ENCODE data around the gene ZNF878. TPM values are rescaled to one million over a fixed set of nuclear protein-coding genes. Genes with fewer than 3 reads are reported as not detected.

ZNF878 gene
- total RNA-seq, 4 donors from 2014 or later = 0.32 TPM; not detected in 3

GRCh38 chr19:12015015-12015752, 37.6 kb downstream of the ZNF878 start:
- Histone ChIP-seq H3K36me3 (peaks cover 4 to 58% (median 21%) of the 10 kb centered on the region in 4 donors), H3K9me3 (peaks cover 71 to 86% of the 10 kb centered on the region in 2 donors), H3K4me1 (no peaks in the 10 kb centered on the region), H3K27ac (no peak overlapping the region), H3K27me3 (no peaks in the 10 kb centered on the region), H3K4me3 (no peak overlapping the region)
- DNase-seq = no peak
- intact Hi-C loops (cut with DNase I; ENCODE audit: low total_unique reads) = no loop called here
- WGBS, 2 donors (ENCODE audit: low coverage in 1 of 2) = 95% methylated on average over 7 to 9 of the region's 9 CpGs
- TF ChIP-seq POLR2A (IDR thresholded peaks at IDR 0.05) (no peak), EP300 (IDR thresholded peaks at IDR 0.05; ENCODE audit: low read depth) (no peak), CTCF (IDR thresholded peaks at IDR 0.05) (no peak), POLR2AphosphoS5 (IDR thresholded peaks at IDR 0.05) (no peak)
- in situ Hi-C loops (cut with MboI; ENCODE audit: low pct_ligation_motif_present in 1 of 4, low pct_unique_long_range_greater_than_20kb in 1 of 4, low sequenced_read_pairs in 3 of 4) = no loop called here

- Histone ChIP-seq H3K9me3 (no peaks in the 10 kb centered on the region), H3K4me1 (no peaks in the 10 kb centered on the region), H3K36me3 (peaks cover 0 to 20% (median 0%) of the 10 kb centered on the region in 4 donors), H3K4me3 (no peak overlapping the region), H3K27me3 (no peaks in the 10 kb centered on the region), H3K27ac (no peak overlapping the region)
- intact Hi-C loops (cut with DNase I; ENCODE audit: low total_unique reads) = no loop called here
- no peak for DNase-seq
- WGBS, 2 donors (ENCODE audit: low coverage in 1 of 2) = 70 to 72% methylated on average over 5 to 9 of the region's 9 CpGs
- in situ Hi-C loops (cut with MboI; ENCODE audit: low pct_ligation_motif_present in 1 of 4, low pct_unique_long_range_greater_than_20kb in 1 of 4, low sequenced_read_pairs in 3 of 4) = no loop called here
- TF ChIP-seq EP300 (IDR thresholded peaks at IDR 0.05; ENCODE audit: low read depth) = no peak
- no peak for TF ChIP-seq POLR2A (IDR thresholded peaks at IDR 0.05)
- no peak for TF ChIP-seq CTCF (IDR thresholded peaks at IDR 0.05)
These were observed 52.4 kb downstream of the ZNF878 start for GRCh38 chr19:12000152-12000981.

GRCh38 chr19:11995174-11995573, 57.6 kb downstream of the ZNF878 start:
- Histone ChIP-seq H3K9me3 (no peaks in the 10 kb centered on the region), H3K4me3 (no peak overlapping the region), H3K4me1 (peaks cover 0 to 6% (median 2%) of the 10 kb centered on the region in 4 donors), H3K36me3 (no peaks in the 10 kb centered on the region), H3K27me3 (no peaks in the 10 kb centered on the region), H3K27ac (no peak overlapping the region)
- WGBS, 2 donors (ENCODE audit: low coverage in 1 of 2) = 93 to 100% methylated on average over 1 of the region's 1 CpG
- no peak for DNase-seq
- TF ChIP-seq EP300 (IDR thresholded peaks at IDR 0.05; ENCODE audit: low read depth) = no peak
- no peak for TF ChIP-seq CTCF (IDR thresholded peaks at IDR 0.05)
- no peak for TF ChIP-seq POLR2AphosphoS5 (IDR thresholded peaks at IDR 0.05)
- no peak for TF ChIP-seq POLR2A (IDR thresholded peaks at IDR 0.05)
- in situ Hi-C loops (cut with MboI; ENCODE audit: low pct_ligation_motif_present in 1 of 4, low pct_unique_long_range_greater_than_20kb in 1 of 4, low sequenced_read_pairs in 3 of 4) = loop anchor here in 2 of 4 donors (25.0 kb wide), 2 partner anchors 108 to 142 kb away; partner anchors contain the start of genes ZNF20 (in 1 of the 2) and ZNF69 (in 1 of the 2)
- intact Hi-C loops (cut with DNase I; ENCODE audit: low total_unique reads) = no loop called here

Small RNA genes within 50 kb of the gene (small RNA-seq; reads per million reads assigned to genes)
- gene RF00019 (0 reads per million in 4 donors), gene RNA5SP464 (0 reads per million in 4 donors), gene RNA5SP465 (0 reads per million in 4 donors), gene RNA5SP466 (0 reads per million in 4 donors)

Other genes with a start within 250 kb of the ZNF878 start
- 10 to 100 TPM; 44.1 to 51.3 (median 48.2) TPM for gene ZNF440, start 238.7 kb downstream of the ZNF878 start, total RNA-seq
- gene ZNF439, start 204.2 kb downstream of the ZNF878 start, total RNA-seq = 10 to 100 TPM; 14.6 to 20.3 (median 16.0) TPM
- 10 to 100 TPM; 27.4 to 42.6 (median 29.9) TPM for gene ZNF69, start 165.2 kb downstream of the ZNF878 start, total RNA-seq
- gene ZNF700, start 127.9 kb downstream of the ZNF878 start, total RNA-seq = 10 to 100 TPM; 25.8 to 38.3 (median 29.1) TPM
- 10 to 100 TPM in 2 of 4 donors, 1 to 10 TPM in 2; 7.1 to 15.1 (median 9.5) TPM for gene ZNF763, start 87.9 kb downstream of the ZNF878 start, total RNA-seq
- 10 to 100 TPM in 1 of 4 donors, 1 to 10 TPM in 3; 3.2 to 13.5 (median 4.7) TPM for gene ZNF433, start 17.3 kb downstream of the ZNF878 start, total RNA-seq
- 10 to 100 TPM in 3 of 4 donors, 1 to 10 TPM in 1; 8.6 to 15.3 (median 12.5) TPM for gene ZNF844, start 11.8 kb upstream of the ZNF878 start, total RNA-seq
- gene ZNF20, start 87.4 kb upstream of the ZNF878 start, total RNA-seq = 1 to 10 TPM in 3 of 4 donors, under 1 TPM in 1; 0.37 to 4.8 (median 2.9) TPM
- gene ZNF625, start 103.8 kb upstream of the ZNF878 start, total RNA-seq = 1 to 10 TPM in 2 of 4 donors, under 1 TPM in 1, not detected in 1; 0.60 to 2.3 (median 2.2) TPM
- 10 to 100 TPM in 2 of 4 donors, 1 to 10 TPM in 2; 6.3 to 18.7 (median 9.1) TPM for gene ZNF136, start 110.1 kb upstream of the ZNF878 start, total RNA-seq
- 10 to 100 TPM in 3 of 4 donors, 1 to 10 TPM in 1; 7.5 to 44.4 (median 23.5) TPM for gene ZNF44, start 241.9 kb upstream of the ZNF878 start, total RNA-seq